Cortex of kidney (tissue), 1 donor: Measurements from ENCODE around the gene ACBD3.
"Not testable (repeated sequence)": the region's sequence is repeated elsewhere in the genome, so short reads cannot be mapped to it uniquely, and the experiment has no call there.

Experiments
- DNase-seq: peaks from one replicate; lab custom pipeline; 2025; lab: John Stamatoyannopoulos, UW

ACBD3 gene

DNA sequence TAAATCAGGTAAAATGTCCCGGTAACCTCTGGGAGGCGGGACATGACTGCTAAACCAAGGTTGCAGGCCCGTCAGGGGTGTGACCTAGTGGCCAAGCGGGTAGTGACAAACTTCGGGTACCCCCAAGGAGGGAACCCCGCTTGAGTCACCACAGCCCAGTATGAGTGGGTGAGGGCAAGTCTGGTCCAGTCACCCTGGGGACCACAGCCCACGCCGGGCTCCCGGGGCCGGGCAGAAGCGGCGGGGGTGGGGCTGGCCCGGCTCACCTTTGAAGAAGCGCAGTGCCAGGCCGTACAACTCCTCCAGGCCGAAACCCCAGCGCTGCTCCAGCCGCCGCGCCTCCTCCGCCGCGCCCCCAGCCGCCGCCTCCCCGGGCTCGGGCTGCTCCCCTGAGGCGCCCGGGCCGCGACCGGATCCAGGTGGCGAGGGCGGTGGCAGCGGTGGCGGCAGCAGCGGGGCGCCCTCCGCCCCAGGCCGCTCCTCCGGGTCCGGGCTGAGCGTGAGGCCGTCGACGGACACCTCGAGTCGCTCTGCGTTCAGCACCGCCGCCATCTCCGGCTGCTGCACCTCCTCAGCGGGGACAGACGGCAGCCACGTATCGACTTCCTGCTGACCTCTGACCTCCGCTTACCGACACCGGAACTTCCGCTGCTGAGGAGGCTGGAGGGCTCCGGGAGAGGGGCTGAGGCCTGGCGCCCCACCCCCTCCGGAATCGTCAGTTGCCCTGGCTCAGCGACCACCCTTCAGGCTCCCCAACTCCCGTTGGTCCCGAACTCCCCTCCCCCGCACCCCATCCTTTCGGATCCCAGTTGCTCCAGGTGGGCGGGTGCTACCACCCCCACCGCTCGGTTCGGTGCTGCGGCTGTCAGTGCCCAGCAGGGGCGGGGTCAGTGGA lies at the start of gene ACBD3:
ACBD3 (minus strand) TSS at position 618 of the 895 bp plus-strand sequence; CDS start at position 552, 66 bp downstream.
- peak; percentile 60 for DNase-seq

DNA sequence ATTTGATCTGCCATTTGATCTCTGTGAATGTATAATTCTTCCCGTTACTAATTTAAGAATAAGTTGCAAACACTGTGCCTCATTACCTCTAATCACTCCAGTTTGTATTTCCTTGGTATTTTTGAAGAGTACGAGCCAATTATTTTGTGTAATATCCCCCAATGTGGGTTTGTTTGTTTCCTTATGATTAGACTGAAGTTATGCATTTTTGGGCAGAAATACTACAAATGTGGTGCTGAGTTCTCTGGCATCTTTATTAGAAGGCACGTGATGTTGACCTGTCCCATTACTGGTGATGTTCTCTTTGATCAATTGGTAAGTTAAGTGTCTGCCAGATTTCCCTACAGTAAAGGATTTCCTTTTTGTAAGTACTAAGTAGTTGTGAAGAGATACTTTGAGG lies 47.3 kb upstream of the ACBD3 start:
- no peak for DNase-seq

DNA sequence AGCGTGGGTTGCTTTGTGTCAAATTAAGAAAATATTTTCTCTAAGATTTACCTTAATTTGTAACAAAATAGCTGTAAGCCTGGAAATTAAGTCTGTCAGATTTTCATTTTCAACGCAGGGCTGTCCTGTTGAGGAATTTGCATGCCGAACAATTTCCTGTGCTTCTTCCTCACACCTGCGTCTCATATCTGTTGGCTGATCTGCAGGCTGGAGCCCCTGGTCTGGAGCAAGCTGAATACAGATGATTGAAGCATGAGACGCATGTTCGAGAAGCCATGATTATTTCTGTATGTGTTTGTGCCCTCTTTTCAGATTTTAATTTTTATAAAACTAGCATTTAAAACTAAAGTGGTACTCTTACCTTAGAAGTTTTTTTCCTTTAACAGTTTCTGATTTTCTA lies 46.8 kb upstream of the ACBD3 start:
- DNase-seq = no peak

DNA sequence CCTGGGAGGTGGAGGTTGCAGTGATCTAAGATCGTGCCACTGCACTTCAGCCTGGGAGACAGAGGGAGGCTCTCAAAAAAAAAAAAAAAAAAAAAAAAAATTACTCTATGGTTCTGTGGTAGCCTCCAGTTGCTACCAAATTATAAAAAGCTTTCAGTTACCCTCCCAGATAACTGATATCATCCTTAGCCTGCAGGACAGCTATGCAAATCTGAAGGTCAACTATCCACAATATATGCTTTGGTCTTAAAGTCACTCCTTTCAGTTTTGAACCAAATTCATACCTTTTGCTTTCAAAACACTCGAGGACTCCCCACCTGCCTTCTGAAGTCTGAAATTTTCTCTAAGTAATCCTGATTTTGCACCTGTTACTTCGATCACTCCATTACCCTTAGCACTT lies 40.1 kb upstream of the ACBD3 start:
- DNase-seq = no peak

DNA sequence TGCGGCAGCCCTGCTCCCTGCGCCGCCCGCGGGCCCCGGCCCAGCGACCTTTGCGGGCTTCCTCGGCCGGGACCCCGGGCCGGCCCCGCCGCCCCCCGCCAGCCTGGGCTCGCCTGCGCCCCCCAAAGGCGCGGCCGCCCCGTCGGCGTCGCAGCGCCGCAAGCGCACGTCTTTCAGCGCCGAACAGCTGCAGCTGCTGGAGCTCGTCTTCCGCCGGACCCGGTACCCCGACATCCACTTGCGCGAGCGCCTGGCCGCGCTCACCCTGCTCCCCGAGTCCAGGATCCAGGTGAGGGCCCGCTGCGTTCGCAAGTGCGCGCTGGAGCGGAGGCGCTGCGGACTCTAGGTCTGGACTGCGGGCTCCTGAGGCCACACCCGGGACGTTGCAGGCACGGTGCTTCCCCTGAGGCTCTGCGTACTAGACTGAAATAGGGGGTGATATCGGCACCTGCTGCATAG lies 37.3 kb upstream of the ACBD3 start:
- DNase-seq = no peak

DNA sequence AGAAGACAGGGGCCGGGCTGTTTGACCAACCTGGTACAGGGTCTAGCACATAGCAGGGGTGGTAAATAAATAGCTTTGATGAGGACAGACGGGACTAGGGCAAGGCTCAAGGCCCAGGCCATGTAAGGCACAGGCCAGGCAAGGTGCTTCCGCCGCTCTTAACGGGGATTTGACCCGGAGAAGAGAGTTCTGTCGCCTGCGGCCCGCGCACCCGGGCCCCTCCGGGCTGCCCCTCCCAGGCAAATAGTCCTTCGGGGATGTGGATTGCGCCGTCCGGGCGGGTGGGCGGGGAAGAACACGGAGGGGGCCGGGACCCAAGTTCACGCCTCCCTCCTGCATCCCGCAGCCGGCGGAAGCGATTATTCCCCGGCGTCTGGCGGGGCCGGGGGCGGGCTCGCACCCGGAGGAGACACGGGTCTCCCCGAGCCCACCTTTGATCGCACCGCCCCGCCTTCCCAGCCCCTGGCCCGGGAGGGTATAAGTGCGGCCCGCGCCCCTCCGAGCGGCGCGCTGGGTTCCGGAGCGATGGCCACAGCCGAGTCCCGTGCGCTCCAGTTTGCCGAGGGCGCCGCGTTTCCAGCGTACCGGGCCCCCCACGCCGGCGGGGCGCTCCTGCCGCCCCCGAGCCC lies 36.7 kb upstream of the ACBD3 start, which contains the start of gene MIXL1:
MIXL1 (plus strand) TSS at position 508 of the 629 bp plus-strand sequence; CDS start at position 526, 18 bp downstream.
- DNase-seq = no peak

DNA sequence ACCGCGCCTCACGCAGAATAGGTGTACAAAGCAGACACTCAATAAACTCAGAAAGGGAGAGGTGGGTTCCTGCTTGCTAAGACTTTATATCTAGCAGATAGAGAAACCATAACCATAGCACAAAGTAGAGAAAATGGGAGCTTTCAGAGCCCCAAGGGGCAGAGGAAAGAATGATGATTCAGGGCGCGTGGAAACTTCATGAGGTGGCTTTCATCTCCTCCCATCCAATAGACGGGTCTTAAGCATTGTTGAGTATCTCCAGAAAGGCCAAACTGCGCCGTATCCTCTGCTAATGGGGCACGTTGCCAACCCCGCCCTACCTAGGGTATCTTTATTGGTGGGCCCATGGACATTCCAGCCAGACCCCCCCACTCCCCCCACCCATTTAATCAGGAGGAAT lies 36.1 kb upstream of the ACBD3 start:
- DNase-seq = no peak

DNA sequence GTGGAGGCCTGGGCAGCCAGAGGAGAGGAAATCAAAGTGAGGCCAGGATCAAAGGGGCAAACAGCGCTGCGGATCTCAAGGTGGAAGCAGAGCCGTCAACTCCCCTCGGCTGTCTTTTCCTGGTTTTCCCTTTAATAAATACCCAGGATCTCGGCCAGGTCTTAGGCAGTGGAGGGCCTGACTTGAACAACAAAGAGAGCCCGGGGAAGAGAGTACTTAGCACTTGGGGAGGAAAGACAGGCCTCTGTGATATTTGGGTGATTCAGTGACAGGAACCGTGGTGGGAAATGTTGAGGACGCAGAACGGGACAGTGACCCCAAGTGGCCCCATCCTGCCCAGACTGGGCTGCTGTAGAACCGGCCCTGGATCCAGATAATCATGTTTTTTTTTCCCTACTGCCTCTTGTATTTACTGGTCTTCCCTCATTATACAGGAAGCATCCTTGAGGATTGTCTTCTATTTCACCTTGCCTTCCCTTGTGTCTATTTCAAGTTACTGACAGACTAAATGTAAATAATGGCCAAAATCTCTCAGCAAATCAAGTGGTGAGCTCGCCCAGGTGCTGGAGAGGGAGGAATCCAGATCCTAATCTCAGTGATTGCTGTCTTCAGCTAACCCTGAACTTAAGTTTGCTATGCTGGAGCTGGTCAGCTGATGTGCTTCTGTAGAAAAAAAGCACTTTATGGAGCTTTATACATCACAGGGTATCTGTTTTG lies 34.1 kb upstream of the ACBD3 start:
- DNase-seq = no peak

DNA sequence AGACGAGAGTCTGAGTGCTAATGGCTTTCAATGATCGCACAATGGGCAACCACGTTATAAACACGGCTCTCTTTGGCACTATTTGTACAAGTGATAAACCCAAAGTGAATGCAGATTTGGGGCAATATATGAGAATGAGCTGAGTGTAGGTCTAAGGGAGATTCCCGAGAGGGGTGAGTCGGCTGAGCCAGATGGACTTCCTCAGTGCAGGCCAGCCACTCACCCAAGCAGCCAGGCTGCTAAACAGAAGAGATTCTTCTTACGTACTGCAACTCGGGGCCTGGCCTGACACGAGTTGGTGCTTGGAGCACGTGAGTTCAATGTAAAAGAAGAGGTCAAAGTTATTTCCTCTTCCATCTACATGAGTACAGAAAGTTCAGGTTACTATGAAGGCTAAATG lies 30.7 kb upstream of the ACBD3 start:
- DNase-seq = no peak

DNA sequence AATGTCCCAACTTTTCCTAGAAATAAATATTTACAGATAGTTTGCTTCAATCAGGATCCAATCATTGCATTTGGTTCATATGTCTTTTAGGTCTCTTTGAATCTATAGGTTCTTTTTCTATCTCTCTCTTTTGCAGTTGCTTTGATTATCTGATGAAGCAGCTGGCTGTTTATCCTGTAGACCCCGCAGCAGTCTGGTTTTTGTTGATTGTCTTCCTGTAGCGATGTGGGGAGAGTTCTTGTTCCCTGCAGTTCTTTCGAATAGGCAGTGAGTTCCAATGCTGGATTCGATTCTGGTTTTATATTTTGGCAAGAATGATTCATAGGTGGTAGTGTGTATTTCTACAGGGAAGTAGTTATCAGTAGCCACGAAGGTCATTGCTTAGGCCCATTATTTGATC lies 29.5 kb upstream of the ACBD3 start:
- no peak for DNase-seq

DNA sequence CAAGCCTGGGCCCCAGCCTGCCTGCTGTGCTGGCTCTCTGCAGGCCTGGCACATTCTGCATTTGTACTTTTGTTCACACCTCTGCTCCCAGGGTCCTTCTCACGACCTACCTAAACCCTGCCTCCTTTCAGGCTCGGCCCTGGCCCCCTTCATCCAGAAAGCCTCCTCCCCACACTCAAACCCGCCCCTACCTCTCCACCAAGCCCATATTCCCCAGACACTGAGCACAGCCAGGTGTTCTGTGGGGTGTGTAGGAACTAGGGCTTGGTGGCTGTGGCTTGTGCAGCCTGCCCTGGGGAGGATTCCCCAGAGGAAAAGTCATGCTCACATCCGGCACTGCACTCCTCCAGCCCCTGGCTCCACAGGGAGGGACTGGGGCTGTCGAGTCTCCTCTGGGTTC lies 28.7 kb upstream of the ACBD3 start:
- DNase-seq = no peak

DNA sequence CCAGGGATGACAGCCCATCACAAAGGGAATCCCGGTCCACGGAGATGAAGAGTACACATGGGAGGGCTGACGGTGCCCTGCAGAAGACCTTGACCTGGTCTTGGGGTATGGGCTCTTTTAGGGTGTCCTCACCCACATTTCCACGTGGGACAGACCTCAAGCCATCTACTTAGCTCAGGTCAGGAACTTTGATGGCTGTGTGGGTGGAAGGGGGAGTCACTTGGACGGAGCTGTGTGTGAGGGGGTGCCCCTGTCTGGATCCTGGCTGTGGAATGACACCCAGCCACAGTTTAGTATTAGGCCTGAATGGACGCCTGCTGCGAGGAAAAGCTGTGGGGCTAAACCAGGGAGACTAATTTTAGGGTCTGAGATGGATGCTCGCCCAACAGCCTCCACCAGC lies 26.0 kb upstream of the ACBD3 start:
- DNase-seq = no peak

DNA sequence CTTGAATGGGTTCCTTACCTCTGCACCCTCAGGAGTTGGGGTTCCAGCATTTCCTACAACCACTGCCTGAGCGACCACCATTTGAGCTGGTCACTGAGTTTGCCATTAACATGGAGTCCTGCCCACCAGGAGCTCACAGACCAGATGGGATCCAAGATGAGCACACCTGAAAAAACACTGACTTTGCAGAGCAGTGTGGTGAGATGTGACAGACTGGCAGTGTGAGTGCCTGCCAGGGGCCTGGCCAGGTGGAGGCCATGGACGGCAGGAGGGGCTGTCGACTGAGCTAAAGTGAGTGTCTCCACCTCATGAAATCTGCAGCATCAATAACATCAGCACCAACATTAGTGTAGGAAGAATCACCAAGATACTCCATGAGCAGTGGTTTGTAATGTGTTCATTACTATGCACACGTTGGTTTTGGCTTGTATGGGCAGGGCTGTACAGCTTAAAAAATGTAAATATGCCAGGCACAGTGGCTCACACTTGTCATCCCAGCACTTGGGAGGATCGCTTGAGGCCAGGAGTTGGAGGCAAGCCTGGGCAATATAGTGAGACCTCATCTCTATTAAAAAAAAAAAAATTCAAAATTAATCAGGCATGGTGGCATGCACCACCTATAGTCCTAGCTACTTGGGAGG lies 24.8 kb upstream of the ACBD3 start:
- no peak for DNase-seq

DNA sequence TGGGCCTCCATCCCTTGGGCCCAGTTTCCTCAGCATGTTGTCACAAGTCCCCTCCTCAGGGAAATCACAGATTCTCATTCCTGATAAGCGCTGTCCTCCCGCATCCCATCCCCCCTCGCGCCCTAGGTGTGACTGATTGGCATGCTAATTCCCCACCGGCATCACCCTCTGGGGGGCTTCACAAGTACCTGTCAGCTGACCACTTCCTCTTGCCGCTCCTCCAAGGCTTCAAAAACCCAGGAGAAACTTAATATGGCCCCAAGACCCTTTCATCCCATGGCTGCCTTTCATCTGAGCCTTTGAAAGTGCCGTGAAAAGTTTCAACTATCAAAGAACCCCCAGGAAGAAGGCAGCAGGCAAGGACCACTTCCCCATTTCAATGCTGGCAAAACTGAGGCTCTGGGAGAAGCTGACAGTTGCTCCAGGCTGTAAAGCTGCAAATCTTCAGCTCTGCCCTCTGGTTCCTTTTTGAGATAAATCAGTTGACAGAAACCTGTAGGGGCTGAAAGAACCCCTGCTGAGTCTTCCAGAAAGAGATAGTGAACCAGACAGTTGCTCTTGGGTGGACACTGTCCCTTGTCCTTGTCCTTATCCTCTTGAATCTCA lies 24.1 kb upstream of the ACBD3 start:
- no peak for DNase-seq

DNA sequence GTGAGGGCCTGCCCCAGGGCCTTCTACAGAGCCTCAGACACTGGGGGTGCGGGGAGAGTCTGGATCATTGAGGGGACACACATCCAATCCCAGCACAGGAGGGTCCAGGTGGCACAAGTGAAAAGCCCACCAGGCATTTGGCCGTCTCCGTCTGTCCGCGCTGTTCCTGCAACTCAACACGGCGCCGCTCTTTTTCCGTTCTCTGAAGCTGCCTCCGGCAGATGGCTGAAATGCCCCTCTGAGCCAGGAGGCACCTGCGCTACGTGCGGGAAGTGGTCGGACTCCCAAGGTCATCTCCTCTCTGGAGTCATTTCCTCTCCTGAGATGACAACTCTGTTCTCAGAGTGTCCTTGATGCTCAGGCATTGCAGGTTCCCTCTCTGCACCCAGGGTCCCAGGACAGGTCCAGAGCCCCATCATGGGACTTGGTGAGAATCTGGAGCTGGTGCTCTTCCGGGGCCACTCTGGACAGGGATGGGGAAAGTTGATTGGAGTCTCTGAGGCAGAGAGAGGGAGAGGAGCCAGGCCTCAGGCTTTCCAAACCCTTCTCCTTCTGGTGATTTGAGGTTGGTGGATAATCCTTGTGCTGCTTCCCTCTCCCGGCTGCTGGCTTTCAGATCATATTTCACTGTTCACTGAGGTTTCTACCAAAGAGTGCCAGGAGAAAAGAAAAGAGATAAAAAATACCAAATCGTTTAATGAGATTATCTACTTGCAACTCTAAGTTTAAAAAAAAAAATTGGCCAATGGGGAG lies 22.9 kb upstream of the ACBD3 start:
- DNase-seq = no peak

DNA sequence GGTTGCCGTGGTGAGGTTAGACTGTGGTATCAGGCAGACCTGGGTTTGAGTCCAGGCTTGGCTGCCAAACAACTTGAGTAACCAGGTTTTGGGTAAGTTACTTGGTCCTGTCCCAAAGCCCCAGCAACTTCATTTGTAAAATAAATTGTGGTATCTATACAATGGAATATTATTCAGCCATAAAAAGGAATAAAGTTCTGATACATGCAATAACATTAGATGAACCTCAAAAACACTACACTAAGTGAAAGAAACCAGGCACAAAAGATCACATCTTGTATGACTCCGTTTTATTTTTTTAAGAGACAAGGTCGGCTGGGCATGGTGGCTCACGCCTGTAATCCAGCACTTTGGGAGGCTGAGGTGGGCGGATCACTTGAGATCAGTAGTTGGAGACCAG lies 20.5 kb upstream of the ACBD3 start:
- no peak for DNase-seq

DNA sequence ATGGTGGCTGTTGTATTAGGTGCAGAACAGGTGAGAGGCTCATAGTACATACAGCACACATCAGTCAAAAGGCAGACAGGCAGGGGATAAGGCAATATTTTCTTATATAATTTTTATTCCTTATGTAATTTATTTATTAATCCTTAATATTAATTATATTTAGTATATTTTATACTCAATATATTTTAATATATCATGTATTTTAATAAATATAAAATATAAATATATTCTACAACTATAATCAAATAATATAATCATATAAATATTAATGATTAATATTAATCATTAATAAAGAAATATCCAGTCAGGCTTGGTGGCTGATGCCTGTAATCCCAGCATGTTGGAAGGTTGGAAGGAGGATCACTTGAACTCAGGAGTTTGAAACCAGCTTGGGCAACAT lies 17.7 kb upstream of the ACBD3 start:
- DNase-seq = no peak

DNA sequence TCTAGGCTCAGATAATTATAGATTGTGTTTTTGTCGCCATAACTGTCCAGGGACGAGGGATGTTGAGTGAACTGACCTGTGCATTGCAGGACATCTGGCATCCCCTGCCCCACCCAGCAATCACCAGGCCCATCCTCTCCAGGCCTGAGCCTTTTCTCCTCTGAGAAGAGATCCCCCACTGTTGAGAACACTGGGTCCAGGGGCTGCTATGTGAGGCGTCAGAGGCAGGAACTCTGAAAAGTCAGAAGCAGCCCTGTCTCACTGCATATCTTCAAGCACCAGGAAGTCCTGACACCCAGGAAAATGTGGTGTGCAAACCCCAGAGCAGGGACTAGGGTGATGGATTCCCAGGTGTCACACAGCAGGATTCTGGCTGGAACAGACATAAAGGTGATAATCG lies 17.1 kb upstream of the ACBD3 start:
- no peak for DNase-seq

DNA sequence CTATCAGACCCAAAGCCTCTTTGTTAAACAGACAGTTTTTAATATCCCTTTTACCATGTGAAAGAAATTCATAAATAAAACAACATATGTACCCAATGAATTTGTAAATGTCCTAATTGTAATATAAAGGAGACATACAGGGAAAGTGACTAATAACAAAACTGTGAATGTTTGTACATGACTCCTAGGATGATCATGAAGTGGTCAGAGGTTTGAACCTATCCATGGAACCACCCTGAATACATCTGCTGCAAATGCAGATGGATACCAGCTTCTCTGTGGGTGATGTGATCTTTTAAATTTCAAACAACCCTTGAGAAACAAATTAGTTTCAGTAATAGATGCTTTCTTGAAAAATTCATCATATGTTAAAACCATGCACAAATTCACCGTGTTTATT lies 16.7 kb upstream of the ACBD3 start:
- DNase-seq = no peak

DNA sequence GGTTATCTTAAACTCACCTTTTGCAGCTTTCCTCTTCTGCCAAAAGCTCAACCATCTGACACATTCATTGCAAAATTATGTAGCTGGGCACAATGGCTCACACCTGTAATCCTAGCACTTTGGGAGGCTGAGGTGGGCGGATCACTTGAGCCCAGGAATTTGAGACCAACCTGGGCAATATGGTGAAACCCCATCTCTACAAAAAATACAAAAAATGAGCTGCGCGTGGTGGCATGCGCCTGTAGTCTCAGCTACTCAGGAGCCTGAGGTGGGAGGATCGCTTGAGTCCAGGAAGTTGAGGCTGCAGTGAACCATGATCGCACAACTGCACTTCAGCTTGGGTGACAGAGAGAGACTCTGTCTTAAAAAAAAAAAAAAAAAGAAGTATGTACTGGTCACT lies 16.1 kb upstream of the ACBD3 start:
- DNase-seq = not testable (repeated sequence)

DNA sequence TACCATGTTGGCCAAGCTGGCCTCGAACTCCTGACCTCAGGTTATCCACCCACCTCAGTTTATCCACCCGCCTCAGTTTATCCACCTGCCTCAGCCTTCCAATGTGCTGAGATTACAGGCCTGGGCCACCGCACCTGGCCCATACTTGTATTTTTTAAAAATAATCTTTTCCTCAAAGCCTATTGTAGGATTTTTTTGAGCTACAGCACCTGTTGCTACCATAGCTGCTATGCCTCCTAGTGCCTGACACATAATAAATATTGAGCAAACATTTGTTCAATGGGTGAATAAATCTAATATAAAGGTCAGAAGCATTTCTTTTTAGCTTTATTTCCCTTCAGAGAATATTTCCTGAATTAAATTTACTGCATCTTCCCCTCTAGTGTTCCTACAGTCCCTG lies 15.7 kb upstream of the ACBD3 start:
- DNase-seq = no peak
